Measurements from ENCODE around the gene DPYD.

GRCh38 chr1:97451046-97451826 lies 469.6 kb downstream of the DPYD start:
- no peak for TF ChIP-seq CTCF (IDR thresholded peaks at IDR 0.05)
- no peak for TF ChIP-seq EP300 (IDR thresholded peaks at IDR 0.05)
- no peak for TF ChIP-seq POLR2A (IDR thresholded peaks at IDR 0.05)

Data from tibial nerve (tissue), 4 donors.